Measurements from ENCODE around the gene TCP11.

Gene TCP11

DNA sequence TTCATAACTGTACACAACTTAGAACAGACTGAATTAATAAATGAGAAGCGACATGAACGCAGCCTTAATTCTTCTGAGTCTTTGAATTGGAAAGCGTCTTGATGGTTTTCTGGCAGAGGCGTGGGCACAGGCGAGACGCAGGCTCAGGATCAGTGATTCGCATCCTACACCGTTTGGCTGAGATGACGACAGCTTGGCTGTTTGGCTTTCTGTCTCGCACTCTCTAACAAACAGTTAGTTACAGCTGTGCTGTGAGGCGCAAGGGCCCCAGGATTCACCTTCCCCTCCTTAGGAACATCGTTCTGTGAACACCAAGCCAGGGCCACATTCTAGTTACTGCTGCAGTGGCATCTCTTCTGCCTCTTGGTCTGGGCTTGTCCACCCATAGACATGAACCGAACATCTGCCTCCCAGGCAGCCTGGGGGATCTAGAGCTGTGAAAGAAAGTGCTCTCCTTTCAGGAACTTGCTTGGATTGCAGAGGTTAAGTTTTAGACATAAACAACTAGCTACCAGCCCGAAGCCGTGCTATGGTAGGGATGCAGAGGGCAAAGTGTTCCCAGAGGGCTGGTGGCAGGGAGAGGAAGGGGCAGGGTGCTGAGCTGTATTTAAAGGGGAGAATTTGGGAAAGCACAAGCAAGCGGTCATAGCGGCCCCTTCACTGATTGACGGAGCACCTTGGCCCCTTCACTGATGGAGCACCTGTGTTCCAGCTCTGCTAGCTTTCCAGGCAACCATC is 49.6 kb downstream of the TCP11 start:
- FAIRE-seq = no peak

DNA sequence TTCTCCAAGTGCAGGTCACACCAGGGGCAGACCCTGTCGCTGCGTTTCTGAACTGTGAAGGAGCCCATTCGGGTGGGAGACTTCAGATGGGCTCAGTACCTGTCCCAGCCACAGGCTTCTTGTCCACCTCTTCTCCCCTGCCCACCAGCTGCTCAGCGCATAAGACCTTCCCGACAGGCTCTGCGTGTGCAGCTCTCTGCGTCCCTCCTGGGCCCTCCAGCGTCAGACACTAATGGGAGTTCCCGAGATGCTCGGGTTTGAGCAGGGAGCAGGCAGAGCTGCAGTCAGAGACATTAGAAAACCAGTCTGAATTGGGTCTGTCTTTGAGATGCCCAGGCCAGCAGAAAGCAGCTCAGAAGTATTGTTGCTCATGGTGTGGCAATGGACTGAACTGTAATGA is 50.4 kb downstream of the TCP11 start:
- no peak for FAIRE-seq

DNA sequence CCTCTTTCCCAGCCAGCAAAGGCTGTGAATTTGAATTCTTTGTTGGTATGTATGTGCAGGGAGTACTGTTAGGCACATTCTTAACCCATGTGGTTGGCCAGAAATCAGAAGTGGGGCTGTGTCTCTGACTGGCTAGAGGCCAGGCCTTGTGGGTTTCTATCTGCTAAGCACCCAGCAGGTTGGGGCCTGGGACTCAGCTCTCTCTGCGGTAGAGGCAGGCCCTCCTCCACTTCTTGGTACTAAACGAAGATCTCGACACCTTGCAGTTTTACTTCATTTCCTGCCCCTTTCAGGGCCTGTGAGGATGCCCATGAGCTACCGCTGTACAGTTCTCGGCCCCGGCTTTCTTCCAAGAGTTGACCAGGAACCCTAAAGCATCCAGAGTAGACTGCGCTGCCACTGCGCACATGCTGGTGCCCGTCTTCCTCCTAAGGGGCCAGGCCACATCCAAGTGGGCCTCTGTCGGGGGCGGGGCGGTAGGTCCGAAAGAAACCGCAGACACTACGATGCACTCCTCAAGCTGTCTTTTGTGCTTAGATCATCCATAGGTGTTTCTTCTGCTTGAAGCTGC is 51.1 kb downstream of the TCP11 start:
- FAIRE-seq = no peak

DNA sequence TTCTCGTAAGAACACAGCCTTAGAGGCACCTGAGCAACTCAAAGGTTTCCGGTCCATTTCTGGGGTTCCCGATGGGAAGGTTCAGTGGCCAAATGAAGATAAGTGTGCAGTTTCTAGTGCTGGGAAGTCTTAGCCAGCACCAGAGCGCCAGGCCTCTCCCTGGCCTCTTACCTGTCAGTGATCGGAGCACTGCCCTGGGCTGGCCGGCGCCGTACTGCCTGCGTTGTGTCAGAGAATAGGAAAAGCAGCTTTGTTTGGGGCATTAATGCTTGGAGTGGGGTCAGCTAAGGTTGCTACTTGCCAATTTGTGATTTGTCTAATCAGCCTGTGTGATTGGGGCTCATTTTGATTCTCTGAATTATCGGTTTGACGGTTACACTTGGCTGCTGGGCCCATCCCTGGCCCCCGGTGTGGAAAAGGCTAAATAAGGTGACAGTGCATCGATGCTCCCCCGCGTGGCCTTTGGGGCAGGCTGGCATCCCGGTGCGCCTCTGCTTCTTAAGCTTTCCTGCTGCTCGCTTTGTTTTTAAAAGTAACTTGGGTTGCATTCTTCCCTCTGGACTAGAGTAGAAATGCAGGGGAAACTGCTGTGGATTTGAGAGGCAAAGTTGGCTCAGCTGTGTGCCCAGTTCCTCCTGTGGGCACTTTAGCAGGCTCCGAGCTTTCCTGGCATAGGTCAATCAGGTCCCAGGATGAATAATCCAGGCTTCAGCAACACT is 51.8 kb downstream of the TCP11 start:
- FAIRE-seq = no peak

DNA sequence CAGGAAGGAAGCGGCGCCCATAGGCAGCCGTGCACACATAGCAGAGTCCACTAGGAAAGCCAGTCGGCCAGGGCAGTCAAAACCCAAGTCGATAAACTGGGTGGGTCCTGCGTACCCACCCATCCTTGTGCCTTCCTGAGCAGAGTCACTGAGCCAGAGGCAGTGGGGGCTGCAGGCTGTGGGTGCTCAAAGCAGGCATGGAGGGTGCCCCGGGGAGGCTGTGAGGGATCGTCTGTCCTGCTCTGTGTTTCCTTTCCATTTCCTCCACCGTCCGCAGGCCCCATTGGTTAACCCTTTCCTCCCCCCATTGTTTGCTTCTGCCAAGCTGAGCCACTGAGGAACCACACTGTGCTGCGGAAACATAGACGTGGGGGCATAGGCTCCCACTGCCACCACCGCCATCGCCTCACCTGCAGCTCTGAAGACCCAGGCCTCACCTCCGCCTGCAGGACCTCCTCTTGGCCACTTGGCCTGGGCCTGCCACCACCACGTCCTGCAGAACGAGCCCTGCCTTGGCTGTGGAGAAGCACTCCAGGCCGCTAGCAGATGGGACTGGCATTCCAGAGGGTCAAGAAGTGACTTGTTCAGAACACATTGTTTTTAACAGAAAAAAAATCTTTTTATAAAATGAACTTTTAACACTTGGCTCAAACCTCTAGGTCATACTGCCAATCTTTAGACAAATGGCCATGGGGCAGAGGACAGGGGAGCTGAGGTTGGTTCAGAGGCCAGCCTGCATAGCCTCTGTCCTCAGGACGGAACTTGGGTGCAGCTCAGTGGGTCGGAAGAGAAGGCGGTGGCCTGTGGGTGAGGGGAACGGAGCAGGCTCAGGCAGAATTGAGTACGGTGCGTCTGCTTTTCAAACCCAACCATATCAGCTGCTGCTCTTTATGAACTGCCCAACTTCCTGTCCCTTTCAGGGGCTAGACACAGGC is 52.6 kb downstream of the TCP11 start:
- FAIRE-seq = no peak

DNA sequence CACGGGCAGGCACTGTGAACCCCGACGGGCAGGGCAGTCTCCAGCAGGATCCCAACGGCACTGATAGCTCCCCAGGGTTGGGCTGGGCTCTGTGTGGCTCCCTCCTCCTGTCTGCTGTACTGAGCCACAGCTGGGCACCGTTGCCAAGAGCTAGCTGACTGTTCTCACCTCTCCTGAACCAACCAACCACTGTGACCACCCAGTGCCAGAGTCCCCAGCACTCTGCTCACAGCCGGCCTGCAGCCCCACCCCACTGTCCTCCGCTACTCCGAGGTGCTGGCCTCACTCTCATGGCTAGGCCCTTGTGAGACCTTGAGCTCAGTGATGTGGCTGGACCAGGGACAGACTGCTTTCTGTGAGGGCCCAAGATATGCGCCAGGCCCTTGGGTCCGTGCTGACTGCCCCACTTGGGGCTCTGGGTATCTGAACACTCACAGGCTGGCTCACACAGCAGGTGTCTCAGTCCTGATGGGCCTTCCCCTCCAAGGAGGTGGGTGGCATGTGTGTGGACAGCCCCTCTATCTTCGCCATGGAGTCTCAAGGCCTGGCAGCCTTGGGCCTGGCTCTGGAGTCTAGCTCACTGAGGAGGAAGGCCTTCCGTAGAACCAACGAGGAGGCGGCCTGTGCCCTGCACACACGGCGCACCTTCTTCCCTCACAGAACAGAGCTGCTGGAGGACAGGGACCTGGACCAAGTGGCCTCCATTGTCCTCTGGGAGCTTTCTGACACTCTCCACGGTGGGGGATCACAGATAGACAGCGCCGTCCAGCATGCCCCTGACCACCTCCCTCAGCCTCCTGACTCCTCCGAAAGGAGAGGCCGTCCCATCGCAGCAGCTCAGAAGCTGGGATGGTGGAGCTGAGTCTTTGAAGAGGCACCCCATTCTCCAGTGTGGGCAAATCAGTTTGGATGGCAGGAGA is 53.5 kb downstream of the TCP11 start:
- no peak for FAIRE-seq

DNA sequence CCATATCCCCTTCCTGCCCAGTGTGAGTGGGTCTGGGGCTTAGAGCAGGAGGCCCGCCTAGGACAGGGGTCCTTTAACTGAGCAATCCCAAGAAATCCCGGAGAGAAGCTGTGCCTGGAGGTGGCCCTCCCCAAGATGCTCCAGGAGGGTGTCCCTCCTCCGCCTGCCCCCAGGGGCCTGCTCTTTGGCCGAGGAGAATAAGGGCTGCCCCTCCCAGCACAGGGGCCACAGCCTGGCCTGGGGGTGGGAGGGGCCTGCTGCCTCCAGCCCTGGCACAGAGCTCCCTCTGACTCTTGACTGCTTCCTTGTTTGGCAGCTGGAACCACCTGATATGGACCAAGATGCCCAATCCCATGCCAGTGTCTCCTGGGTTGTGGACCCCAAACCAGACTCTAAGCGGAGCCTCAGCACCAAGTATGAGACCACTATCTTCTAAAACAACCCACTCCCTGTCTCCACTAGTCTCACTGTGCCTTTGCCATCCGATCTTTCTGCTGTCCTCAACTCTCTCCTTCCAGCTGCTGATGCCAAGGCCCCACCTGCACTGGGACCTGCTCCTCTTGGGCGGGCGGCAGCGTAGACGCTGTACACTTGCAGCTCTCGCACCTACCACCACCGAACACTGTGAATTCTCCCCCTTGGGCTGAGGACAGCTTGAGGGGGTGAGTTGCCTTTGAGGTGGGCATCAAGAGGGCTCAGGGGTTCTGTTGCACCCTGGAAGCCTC is 54.3 kb downstream of the TCP11 start:
- no peak for FAIRE-seq

DNA sequence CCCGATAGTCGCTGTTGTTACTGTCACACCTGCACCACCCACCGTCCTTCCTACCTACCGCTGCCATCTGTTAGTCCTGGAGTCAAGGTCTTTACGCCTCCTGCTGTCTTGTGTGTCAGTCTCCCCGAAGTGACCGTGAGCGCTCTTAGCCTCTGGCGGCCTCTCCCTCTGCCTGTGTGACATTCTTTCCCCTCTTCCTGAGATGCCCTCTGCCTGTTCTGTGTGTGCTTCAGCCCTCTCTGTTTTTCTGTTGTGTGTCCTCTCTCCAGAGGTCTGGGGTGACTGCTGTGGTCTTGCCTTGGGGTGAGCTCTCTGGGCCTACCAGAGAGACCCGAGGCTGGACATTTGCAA is 54.9 kb downstream of the TCP11 start:
- no peak for FAIRE-seq

DNA sequence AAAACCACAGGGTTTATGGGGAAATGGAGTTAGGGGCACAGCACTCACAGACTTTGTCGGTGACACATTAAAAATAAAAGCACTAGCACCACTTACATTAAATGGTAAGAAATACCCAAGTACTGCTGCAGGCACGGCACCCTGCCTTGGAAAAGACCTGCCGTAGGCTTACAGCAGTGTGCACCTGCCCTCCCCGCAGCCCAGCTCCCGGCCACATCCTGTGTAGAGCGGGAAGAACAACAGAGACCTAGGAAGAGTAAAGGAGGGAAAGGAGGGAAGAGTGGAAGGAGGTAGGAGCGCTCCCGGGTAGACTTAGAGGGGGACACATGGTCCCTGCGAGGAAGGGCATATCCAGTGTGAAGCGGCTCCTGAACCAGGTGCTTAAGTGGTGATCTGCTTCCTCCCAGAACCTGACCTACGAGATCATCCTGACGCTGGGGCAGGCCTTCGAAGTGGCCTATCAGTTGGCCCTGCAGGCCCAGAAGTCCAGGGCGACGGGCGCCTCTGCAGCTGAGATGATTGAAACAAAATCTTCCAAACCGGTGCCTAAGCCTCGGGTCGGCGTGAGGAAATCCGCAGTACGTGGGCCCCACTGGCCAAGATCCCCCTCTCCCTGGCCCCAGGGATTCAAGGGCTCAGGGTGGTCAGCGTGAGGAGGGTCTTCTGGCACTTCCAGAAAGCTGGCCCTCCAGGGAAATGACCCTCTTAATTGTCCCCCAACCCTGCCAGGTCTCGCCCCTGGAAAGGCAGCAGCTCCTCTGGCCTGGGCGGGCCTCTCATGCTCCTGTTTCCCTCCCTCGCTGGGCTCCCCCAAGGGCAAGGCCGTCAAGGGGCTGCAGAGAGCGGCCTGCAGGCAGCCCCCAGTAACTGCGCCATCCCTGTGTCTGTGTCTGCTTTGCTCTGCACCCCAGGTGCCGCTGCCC is 55.5 kb downstream of the TCP11 start:
- FAIRE-seq = no peak

DNA sequence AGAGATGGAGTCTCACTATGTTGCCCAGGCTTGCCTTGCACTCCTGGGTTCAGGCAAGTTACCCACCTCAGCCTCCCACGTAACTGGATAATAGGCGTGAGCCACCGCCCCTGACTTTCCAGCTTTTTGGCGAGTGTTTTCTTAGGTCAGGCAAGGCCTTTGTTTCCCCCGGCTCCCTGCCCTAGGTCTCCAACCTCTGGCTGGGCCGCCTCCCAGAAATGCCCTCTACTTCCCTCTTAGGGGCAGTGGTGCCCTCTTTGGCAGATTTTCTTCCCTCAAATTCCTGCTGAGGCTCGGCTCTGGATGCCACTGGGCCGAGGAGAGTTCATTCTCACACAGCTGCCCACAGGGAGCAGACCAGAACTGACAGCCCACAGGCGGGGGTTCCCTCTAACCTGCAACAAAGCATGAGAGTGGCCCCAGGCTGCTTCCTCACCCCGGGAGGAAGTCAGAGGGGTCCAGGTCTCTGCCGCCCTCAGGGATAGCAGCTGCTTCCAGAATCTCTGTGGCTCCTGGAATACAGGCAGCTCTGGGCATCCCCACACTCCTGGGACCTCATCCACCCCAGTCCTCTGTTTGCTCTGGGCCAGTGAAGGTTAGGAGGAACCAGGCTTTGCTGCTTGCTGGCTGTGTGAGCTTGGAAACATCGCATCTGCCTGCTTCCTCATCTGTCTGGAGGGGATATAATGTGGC is 56.5 kb downstream of the TCP11 start:
- FAIRE-seq = no peak

DNA sequence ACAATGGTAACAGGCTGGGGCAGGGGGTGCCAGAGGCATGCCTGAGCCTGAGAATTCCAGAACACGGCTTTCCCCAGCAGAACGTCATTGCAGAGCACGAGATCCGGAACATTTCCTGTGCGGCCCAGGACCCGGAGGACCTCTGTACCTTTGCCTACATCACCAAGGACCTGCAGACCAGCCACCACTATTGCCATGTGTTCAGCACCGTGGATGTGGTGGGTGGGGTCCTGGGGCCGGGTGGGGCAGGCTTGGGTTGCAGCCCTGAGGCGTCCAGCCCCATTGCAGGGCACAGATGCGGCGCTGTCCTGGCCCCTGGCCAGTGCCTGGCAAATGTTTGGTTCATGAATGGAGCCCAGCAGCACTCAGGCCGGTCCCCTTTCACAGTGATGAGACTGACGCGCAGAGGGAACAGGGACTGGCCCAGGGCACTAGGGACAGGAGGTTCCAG is 57.1 kb downstream of the TCP11 start:
- no peak for FAIRE-seq

DNA sequence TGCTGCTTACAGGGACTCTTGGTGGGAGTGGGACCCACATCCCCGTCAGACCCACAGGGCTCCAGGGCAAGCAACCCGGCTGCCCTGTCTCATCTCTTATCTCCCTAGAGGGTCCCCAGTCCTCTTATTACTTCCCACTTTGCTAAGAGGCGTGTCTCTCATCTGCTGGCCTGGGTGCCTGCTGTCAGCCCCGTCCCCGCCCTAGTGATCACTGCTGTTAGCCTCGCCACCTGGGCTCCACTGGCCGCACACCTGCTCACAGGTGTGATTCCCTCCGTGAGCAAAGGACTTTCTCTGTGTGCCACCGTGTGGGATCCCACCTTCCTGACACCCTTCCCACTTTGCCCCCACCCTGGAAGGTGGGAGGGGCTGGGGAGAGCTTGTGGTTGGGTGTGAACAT is 57.6 kb downstream of the TCP11 start:
- no peak for FAIRE-seq

DNA sequence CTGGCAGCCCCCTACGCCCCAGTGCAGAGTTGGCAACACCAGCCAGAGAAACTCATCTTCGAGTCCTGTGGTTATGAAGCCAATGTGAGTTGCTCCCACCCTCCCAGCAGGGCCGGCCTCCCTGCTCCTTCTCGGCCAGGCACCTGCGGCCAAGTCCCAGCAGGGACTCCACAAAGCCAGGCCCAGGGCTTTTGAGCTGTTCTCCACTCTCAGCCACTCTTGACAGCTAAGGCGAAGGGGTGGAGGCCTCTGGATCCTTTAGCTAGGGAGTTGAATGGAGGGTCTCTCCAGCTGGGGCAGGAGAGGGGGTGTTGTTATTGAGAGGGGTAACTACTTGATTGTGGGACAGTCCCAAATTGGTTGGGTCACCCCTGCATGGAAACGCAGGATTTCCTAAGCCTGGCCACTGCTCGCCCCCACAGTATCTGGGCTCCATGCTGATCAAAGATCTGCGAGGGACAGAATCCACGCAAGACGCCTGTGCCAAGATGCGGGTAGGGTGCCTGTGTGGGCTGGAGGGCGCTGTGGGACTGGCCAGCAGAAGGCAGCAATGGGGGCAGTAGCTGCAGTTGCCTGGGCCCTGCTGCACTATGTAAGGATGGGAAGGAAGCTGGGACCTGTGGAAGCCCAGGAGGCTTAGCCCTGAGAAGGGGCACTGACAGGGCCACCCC is 58.3 kb downstream of the TCP11 start:
- FAIRE-seq = no peak

DNA sequence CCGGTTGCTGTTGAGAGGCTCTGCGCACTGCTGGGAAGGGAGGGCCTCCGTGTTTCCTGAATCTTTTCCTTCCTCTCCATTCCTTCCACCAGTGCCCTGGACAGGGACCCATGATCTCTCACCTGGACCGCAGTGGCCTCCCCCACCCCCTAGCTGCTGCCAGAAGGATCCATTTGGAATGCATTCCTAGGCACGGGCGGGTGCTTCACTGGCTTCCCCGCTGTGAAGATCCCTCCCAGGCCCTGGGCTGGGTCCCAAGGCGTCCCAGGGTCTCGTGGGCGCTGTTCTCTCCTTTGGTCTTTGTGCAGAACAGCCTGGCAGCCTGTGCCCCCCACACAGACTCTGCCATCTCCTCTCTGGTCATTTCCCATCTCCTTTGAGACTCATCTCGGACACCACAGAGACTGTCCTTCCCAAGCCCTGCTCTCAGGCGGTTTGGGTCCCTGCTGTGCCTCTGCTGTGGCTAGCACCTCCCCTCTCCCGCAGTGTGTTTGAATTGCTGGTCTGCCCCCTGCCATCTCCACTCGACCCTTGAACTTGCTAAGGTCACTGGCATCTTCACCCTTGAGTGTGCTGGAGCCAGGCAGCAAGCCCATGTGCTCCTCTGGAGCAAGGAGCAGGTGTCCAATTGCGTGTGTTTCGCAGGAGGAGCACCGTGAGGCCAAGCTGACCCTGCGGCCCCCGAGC is 59.0 kb downstream of the TCP11 start:
- FAIRE-seq = no peak

DNA sequence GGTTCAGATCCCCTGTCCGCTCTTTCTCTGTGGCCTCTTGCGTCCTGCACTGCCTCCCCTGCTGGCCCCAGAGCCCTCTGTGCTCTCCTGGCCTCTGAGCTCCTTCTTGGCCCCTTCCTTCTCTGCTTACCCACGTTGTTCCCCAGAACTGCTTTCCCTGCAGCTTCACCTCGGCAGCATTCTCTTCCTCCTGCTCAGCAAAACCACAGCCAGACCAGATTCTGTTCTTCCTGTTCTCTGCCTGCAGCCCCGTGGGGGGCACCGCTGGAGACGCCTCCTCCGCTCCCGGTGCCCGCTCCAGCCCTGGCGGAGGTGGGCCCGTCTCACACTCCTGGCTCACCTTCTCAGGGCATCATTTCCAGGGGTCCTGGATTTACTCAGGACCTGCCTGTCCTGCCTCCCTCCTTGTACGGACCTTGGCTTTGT is 59.7 kb downstream of the TCP11 start:
- no peak for FAIRE-seq

DNA sequence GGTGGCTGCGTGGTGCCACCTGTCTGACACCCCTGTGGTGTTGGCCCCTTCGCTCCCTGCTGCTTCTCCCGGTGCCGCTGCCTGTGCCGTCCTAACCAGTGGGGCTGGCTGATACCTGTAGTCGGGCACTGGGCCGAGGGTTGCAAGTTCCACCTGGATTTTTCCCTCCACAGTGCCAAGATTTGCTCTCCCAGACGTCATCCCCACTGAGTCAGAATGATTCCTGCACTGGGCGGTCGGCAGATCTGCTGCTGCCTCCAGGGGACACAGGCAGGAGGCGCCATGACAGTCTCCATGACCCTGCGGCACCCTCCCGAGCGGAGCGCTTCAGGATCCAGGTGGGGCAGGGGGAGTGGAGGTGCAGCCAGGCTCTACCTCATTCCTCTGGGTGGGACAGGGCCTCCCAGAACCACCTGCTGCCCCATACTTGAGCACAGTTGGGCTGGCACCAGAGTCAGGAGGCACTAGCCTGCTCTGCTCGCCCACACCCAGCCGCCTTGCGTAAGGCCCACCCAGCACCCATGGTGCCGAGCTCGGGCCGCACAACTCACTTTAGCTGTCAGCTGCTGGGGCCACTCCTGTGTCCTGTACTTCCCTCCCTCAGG is 60.2 kb downstream of the TCP11 start:
- FAIRE-seq = no peak

DNA sequence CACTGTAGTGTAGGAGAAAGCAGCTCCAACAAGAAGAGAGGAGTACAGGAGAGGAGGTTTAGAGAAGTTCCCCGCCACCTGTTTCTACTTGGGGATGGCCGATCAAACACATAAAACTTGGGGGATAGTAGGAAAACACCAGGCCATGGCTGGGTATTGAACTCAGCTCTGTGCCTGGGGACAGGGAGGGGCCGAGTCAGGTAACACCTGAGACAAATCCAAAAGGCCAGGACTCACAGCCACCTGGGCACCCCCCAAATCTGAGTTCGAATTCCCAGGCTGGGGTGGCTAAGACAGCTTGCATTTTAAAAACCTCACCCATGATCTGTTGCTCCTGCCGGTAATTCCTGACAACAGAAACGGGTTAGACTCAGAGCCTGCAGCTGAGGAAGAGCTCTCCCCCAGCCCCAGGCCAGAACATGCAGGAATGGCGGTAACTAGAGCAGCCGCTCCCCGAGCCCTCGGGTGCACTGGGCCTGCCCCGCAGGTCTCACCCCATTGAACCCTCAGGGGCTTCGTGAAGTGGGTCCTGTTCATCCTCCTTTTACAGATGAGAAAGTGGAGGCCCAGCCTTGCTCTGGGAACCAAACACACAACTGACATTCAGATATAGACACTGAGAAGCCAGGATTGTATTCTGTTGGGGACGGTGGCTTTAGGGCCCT is 61.0 kb downstream of the TCP11 start:
- no peak for FAIRE-seq

Measured in endometrium (tissue), 2 donors.